ENCODE results near the gene LRIG1.
A peak's percentile ranks its signal among the peaks of the same experiment; 100 is the strongest.

Gene LRIG1

GRCh38 chr3:66500576-66501482 is at the start of gene LRIG1:
Gene LRIG1, minus strand, starts transcription at chr3:66501022. Its CDS starts 615 bp downstream, at chr3:66500407.
- peak; percentile 70 for DNase-seq

- DNase-seq = no peak
Observed at GRCh38 chr3:66544619-66545429, 44.0 kb upstream of the LRIG1 start.

- DNase-seq = no peak
Observed at GRCh38 chr3:66542153-66542552, 41.3 kb upstream of the LRIG1 start.

GRCh38 chr3:66539466-66539989 is 38.7 kb upstream of the LRIG1 start:
- DNase-seq = no peak

GRCh38 chr3:66538390-66538789 is 37.6 kb upstream of the LRIG1 start:
- DNase-seq = no peak

GRCh38 chr3:66537735-66538134 is 36.9 kb upstream of the LRIG1 start:
- no peak for DNase-seq

GRCh38 chr3:66536791-66537190 is 36.0 kb upstream of the LRIG1 start:
- DNase-seq = no peak

- no peak for DNase-seq
Observed at GRCh38 chr3:66534304-66534845, 33.6 kb upstream of the LRIG1 start.

GRCh38 chr3:66532613-66533012 is 31.8 kb upstream of the LRIG1 start:
- DNase-seq = no peak

- DNase-seq = no peak
Observed at GRCh38 chr3:66532160-66532587, 31.4 kb upstream of the LRIG1 start.

GRCh38 chr3:66531256-66531655 is 30.4 kb upstream of the LRIG1 start:
- DNase-seq = no peak

GRCh38 chr3:66527246-66527645 is 26.4 kb upstream of the LRIG1 start:
- no peak for DNase-seq

GRCh38 chr3:66525771-66526170 is 24.9 kb upstream of the LRIG1 start:
- no peak for DNase-seq

- no peak for DNase-seq
Observed at GRCh38 chr3:66520724-66521123, 19.9 kb upstream of the LRIG1 start.

- DNase-seq = no peak
Observed at GRCh38 chr3:66518644-66519043, 17.8 kb upstream of the LRIG1 start.

- DNase-seq = no peak
Observed at GRCh38 chr3:66518126-66518525, 17.3 kb upstream of the LRIG1 start.

GRCh38 chr3:66517241-66517640 is 16.4 kb upstream of the LRIG1 start:
- no peak for DNase-seq

GRCh38 chr3:66508461-66508860 is 7.6 kb upstream of the LRIG1 start:
- DNase-seq = no peak

- no peak for DNase-seq
Observed at GRCh38 chr3:66507423-66508260, 6.8 kb upstream of the LRIG1 start.

GRCh38 chr3:66506154-66506553 is 5.3 kb upstream of the LRIG1 start:
- DNase-seq = no peak

GRCh38 chr3:66504850-66505641 is 4.2 kb upstream of the LRIG1 start:
- DNase-seq = no peak

- DNase-seq = no peak
Observed at GRCh38 chr3:66502981-66503380, 2.2 kb upstream of the LRIG1 start.

Measured in NCI-H2029 treated with DMSO at 0.1 percent for 48 hours (cell line).